Measurements from ENCODE around the gene SERPINA1. TPM values are rescaled to one million over a fixed set of nuclear protein-coding genes. Genes with fewer than 3 reads are reported as not detected.
"Not testable (repeated sequence)": the region's sequence is repeated elsewhere in the genome, so short reads cannot be mapped to it uniquely, and the experiment has no call there.

SERPINA1 gene
- total RNA-seq, 1 donor from 2014 or later, result 0.13 TPM

- Histone ChIP-seq H3K9me3 (ENCODE audit: low read depth) (no peaks in the 10 kb centered on the region), H3K4me3 (no peak overlapping the region), H3F3A (ENCODE audit: low read depth) (peaks cover 13% of the 10 kb centered on the region), H2AFZ (replicated peaks) (no peak overlapping the region), H3K27ac (no peak overlapping the region), H3K79me2 (ENCODE audit: low read depth) (no peaks in the 10 kb centered on the region), H3K27me3 (no peaks in the 10 kb centered on the region), H3K9ac (no peak overlapping the region), H3K4me2 (no peak overlapping the region), H3K4me1 (peaks cover 24% of the 10 kb centered on the region), H3K36me3 (no peaks in the 10 kb centered on the region), H4K20me1 (ENCODE audit: low read depth) (no peaks in the 10 kb centered on the region)
- TF ChIP-seq EZH2 (IDR thresholded peaks at IDR 0.05) (no peak), CTCF (IDR thresholded peaks at IDR 0.05) (peak; percentile 46), EZH2phosphoT487 (IDR thresholded peaks at IDR 0.05) (no peak)
- H3K4me3 Mint-ChIP-seq, result no peak overlapping the region
- H3K9me3 Mint-ChIP-seq, result no peaks in the 10 kb centered on the region
- H3K27me3 Mint-ChIP-seq (ENCODE audit: insufficient read depth, low read depth), result peaks cover 21% of the 10 kb centered on the region
- H3K36me3 Mint-ChIP-seq, result no peaks in the 10 kb centered on the region
- H3K27ac Mint-ChIP-seq, result no peak overlapping the region
- DNase-seq (ENCODE audit: low spot score), result peak; percentile 47
- peaks cover 25% of the 10 kb centered on the region for H3K4me1 Mint-ChIP-seq
These were observed 16.3 kb downstream of the SERPINA1 start for GRCh38 chr14:94372021-94372605.

GRCh38 chr14:94370524-94370910 is 17.9 kb downstream of the SERPINA1 start:
- Histone ChIP-seq H3K9me3 (ENCODE audit: low read depth) (no peaks in the 10 kb centered on the region), H3F3A (ENCODE audit: low read depth) (peaks cover 9% of the 10 kb centered on the region), H3K4me2 (no peak overlapping the region), H3K27ac (no peak overlapping the region), H3K36me3 (no peaks in the 10 kb centered on the region), H3K9ac (no peak overlapping the region), H4K20me1 (ENCODE audit: low read depth) (no peaks in the 10 kb centered on the region), H3K4me1 (peaks cover 21% of the 10 kb centered on the region), H3K4me3 (no peak overlapping the region), H3K27me3 (no peaks in the 10 kb centered on the region), H3K79me2 (ENCODE audit: low read depth) (no peaks in the 10 kb centered on the region), H2AFZ (replicated peaks) (no peak overlapping the region)
- no peak for DNase-seq (ENCODE audit: low spot score)
- H3K4me3 Mint-ChIP-seq, result peak overlapping the region; percentile 0
- no peaks in the 10 kb centered on the region for H3K36me3 Mint-ChIP-seq
- H3K27me3 Mint-ChIP-seq (ENCODE audit: insufficient read depth, low read depth), result peaks cover 18% of the 10 kb centered on the region
- H3K27ac Mint-ChIP-seq, result peak overlapping the region; percentile 11
- TF ChIP-seq CTCF (IDR thresholded peaks at IDR 0.05) (no peak), EZH2 (IDR thresholded peaks at IDR 0.05) (no peak), EZH2phosphoT487 (IDR thresholded peaks at IDR 0.05) (no peak)
- H3K4me1 Mint-ChIP-seq, result peaks cover 23% of the 10 kb centered on the region
- no peaks in the 10 kb centered on the region for H3K9me3 Mint-ChIP-seq

GRCh38 chr14:94369766-94370523 is 18.5 kb downstream of the SERPINA1 start:
- H4K20me1 ChIP-seq (ENCODE audit: low read depth); H3K9me3 Mint-ChIP-seq: not testable (repeated sequence)
- peaks cover 17% of the 10 kb centered on the region for H3K4me1 Mint-ChIP-seq

GRCh38 chr14:94368956-94369355 is 19.4 kb downstream of the SERPINA1 start:
- Histone ChIP-seq H3K36me3 (no peaks in the 10 kb centered on the region), H2AFZ (replicated peaks) (no peak overlapping the region), H4K20me1 (ENCODE audit: low read depth) (no peaks in the 10 kb centered on the region), H3K27ac (no peak overlapping the region), H3K4me1 (peaks cover 9% of the 10 kb centered on the region), H3K9me3 (ENCODE audit: low read depth) (no peaks in the 10 kb centered on the region), H3K4me3 (no peak overlapping the region), H3K79me2 (ENCODE audit: low read depth) (no peaks in the 10 kb centered on the region), H3K27me3 (no peaks in the 10 kb centered on the region), H3K4me2 (no peak overlapping the region), H3K9ac (no peak overlapping the region), H3F3A (ENCODE audit: low read depth) (no peaks in the 10 kb centered on the region)
- Mint-ChIP-seq H3K4me3 (no peak overlapping the region), H3K27me3 (ENCODE audit: insufficient read depth, low read depth) (peaks cover 13% of the 10 kb centered on the region), H3K4me1 (peaks cover 7% of the 10 kb centered on the region), H3K36me3 (no peaks in the 10 kb centered on the region), H3K9me3 (no peaks in the 10 kb centered on the region), H3K27ac (peak overlapping the region; percentile 14)
- no peak for TF ChIP-seq CTCF (IDR thresholded peaks at IDR 0.05)
- DNase-seq (ENCODE audit: low spot score), result no peak

More at GRCh38 chr14:94369766-94370523, 18.5 kb downstream of the SERPINA1 start:
- peaks cover 18% of the 10 kb centered on the region for H3K4me1 ChIP-seq
- not testable (repeated sequence) for H3K27me3 ChIP-seq; H2AFZ ChIP-seq (replicated peaks); H3K27ac ChIP-seq; H3K36me3 Mint-ChIP-seq; H3K9ac ChIP-seq; DNase-seq (ENCODE audit: low spot score); H3K4me3 Mint-ChIP-seq; H3K36me3 ChIP-seq; H3K4me2 ChIP-seq; H3K4me3 ChIP-seq; H3K27ac Mint-ChIP-seq; H3K79me2 ChIP-seq (ENCODE audit: low read depth); H3F3A ChIP-seq (ENCODE audit: low read depth); H3K9me3 ChIP-seq (ENCODE audit: low read depth)
- peaks cover 18% of the 10 kb centered on the region for H3K27me3 Mint-ChIP-seq (ENCODE audit: insufficient read depth, low read depth)
